ENCODE measurements around the gene DPP9. TPM values are rescaled to one million over a fixed set of nuclear protein-coding genes. Genes with fewer than 3 reads are reported as not detected.

The DPP9 gene
- total and polyA plus RNA-seq, 2 of the 13 experiments (the other 11 are each of a cell fraction or from before 2014, with no cell fraction given): 8.4 to 25.8 TPM

DNA sequence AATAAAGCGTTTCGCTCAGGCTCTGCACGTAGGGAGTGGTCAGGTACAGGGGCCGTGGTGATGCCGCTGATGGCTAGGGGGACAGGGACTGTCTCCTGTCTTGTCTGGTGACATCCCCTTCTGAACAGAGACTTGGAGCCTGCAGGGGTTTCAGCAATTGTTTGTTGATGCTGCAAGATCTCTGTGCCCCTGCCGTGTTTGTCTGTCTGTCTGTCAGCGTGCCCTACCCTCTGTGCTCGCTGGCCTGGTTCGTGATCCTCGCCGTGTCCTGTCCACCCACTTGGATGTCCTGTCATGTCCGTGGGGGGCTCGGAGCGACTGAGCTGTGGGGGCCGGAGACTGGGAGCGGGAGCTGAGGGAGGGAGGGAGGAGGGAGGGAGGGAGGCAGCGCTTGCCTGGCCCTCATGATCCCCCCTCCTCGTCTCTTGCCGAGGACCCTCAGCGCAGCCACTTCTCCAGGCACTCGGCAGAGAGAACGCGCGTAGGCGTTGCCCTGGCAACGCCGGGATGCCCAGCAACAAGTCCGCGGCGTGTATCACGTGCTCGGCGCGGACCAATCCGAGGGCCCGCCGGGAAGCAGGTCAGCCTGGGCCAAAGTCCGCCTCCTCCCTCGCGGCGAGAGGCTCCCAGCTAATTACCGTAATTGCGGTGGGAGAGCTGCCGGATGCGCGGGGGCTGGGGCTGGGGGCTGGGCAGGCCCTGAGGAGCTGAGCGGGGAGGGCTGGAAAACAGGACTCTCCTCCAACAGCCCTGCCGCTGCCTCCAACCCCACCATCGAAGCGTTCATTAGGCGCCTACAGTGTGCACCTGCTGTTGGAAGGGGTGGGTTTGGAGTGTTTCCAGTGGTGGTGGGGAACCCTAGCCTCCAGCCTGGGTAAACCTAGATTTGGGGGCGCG lies 36.0 kb upstream of the DPP9 start (continued):
- TF ChIP-seq, protein P1, sequence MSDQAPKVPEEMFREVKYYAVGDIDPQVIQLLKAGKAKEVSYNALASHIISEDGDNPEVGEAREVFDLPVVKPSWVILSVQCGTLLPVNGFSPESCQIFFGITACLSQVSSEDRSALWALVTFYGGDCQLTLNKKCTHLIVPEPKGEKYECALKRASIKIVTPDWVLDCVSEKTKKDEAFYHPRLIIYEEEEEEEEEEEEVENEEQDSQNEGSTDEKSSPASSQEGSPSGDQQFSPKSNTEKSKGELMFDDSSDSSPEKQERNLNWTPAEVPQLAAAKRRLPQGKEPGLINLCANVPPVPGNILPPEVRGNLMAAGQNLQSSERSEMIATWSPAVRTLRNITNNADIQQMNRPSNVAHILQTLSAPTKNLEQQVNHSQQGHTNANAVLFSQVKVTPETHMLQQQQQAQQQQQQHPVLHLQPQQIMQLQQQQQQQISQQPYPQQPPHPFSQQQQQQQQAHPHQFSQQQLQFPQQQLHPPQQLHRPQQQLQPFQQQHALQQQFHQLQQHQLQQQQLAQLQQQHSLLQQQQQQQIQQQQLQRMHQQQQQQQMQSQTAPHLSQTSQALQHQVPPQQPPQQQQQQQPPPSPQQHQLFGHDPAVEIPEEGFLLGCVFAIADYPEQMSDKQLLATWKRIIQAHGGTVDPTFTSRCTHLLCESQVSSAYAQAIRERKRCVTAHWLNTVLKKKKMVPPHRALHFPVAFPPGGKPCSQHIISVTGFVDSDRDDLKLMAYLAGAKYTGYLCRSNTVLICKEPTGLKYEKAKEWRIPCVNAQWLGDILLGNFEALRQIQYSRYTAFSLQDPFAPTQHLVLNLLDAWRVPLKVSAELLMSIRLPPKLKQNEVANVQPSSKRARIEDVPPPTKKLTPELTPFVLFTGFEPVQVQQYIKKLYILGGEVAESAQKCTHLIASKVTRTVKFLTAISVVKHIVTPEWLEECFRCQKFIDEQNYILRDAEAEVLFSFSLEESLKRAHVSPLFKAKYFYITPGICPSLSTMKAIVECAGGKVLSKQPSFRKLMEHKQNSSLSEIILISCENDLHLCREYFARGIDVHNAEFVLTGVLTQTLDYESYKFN (CRISPR knock-in tag; conservative IDR thresholded peaks at IDR 0.05): peak; percentile 97
- TF ChIP-seq YEATS2 (CRISPR knock-in tag; IDR thresholded peaks at IDR 0.05; ENCODE audit: borderline replicate concordance): no peak
- no peak for TF ChIP-seq ZNF558 (CRISPR knock-in tag; IDR thresholded peaks at IDR 0.05; ENCODE audit: borderline replicate concordance)
- TF ChIP-seq, protein P2, sequence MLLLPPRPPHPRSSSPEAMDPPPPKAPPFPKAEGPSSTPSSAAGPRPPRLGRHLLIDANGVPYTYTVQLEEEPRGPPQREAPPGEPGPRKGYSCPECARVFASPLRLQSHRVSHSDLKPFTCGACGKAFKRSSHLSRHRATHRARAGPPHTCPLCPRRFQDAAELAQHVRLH (CRISPR knock-in tag; IDR thresholded peaks at IDR 0.05; ENCODE audit: borderline replicate concordance, low read depth): peak; percentile 63
- TF ChIP-seq KDM2A (CRISPR knock-in tag; IDR thresholded peaks at IDR 0.05; ENCODE audit: borderline replicate concordance, low read depth): peak; percentile 60; the same call in 1 of the 2 replicates
- TF ChIP-seq PHF5A (CRISPR knock-in tag; IDR thresholded peaks at IDR 0.05; ENCODE audit: low read depth, unreplicated experiment): peak; percentile 73
- 0 out of 2 replicates have a peak, but pooled peaks have one; percentile 32 for TF ChIP-seq MEF2D (CRISPR knock-in tag; IDR thresholded peaks at IDR 0.05)
- TF ChIP-seq U2AF2 (IDR thresholded peaks at IDR 0.05; ENCODE audit: low read depth, low read length): peak; percentile 95
- 0 out of 2 replicates have a peak, but pooled peaks have one; percentile 66 for TF ChIP-seq MXD3 (CRISPR knock-in tag; IDR thresholded peaks at IDR 0.05)
- no peak for TF ChIP-seq SNRNP70 (IDR thresholded peaks at IDR 0.05; ENCODE audit: low read depth, low read length)
- TF ChIP-seq SP5 (CRISPR knock-in tag; IDR thresholded peaks at IDR 0.05; ENCODE audit: borderline replicate concordance, low read depth): peak; percentile 49; the same call in 1 of the 2 replicates
- peak; percentile 68 for TF ChIP-seq SP4 (CRISPR knock-in tag; IDR thresholded peaks at IDR 0.05)
- peak; percentile 67; the same call in 1 of the 2 replicates for TF ChIP-seq CBX5 (CRISPR knock-in tag; IDR thresholded peaks at IDR 0.05; ENCODE audit: borderline replicate concordance)
- TF ChIP-seq HNF4G (IDR thresholded peaks at IDR 0.05; ENCODE audit: borderline replicate concordance, low read depth, low read length): peak; percentile 96
- TF ChIP-seq HNF4G (CRISPR knock-in tag; IDR thresholded peaks at IDR 0.05; ENCODE audit: borderline replicate concordance, low read depth): peak; percentile 89; the same call in 1 of the 2 replicates
- 0 out of 2 replicates have a peak, but pooled peaks have one; percentile 41 for TF ChIP-seq ZSCAN9 (CRISPR knock-in tag; IDR thresholded peaks at IDR 0.05; ENCODE audit: borderline replicate concordance)
- peak; percentile 93 for TF ChIP-seq KDM6A (CRISPR knock-in tag; IDR thresholded peaks at IDR 0.05; ENCODE audit: low read depth)
- peak; percentile 72; the same call in 1 of the 2 replicates for TF ChIP-seq ZNF788 (CRISPR knock-in tag; IDR thresholded peaks at IDR 0.05; ENCODE audit: borderline replicate concordance)
- TF ChIP-seq MNT (IDR thresholded peaks at IDR 0.05): peak; percentile 45; the same call in 1 of the 2 replicates
- TF ChIP-seq ZNF12 (CRISPR knock-in tag; IDR thresholded peaks at IDR 0.05): peak; percentile 60; the same call in 1 of the 2 replicates
- TF ChIP-seq TBX2 (CRISPR knock-in tag; IDR thresholded peaks at IDR 0.05; ENCODE audit: borderline replicate concordance): peak; percentile 98
